22Rv1 (cell line): ENCODE results near the gene PKN1.

ENCODE experiments used
- CTCF ChIP-seq: fragments of 450-650 bp; IDR thresholded peaks from 2 replicates; pipeline ENCODE4 v1.5.1; 2017; ENCODE audit warnings: mild to moderate bottlenecking
- ZFX ChIP-seq: fragments of 450-650 bp; IDR thresholded peaks from 2 replicates; pipeline ENCODE4 v1.6.1; 2017; ENCODE audit warnings: antibody characterized with exemption, borderline replicate concordance

- TF ChIP-seq CTCF (no peak), ZFX (no peak)
Observed at GRCh38 chr19:14437578-14438140, 4.6 kb downstream of the PKN1 start.
